Measurements from ENCODE around the gene PHLDB2. TPM values are rescaled to one million over a fixed set of nuclear protein-coding genes. Genes with fewer than 3 reads are reported as not detected.

The PHLDB2 gene
- total and polyA plus RNA-seq, 10 of the 15 experiments (the other 5 are each of a cell fraction or from before 2014, with no cell fraction given) = 0.03 to 0.67 (median 0.40) TPM

GRCh38 chr3:111910806-111911205 lies 51.7 kb downstream of the PHLDB2 start:
- no peak overlapping the region for H2AFZ ChIP-seq (ENCODE audit: control insufficient read depth, low read depth, low read length)
- H3K27me3 ChIP-seq (replicated peaks in 1 of 2; ENCODE audit: control insufficient read depth in 2 of 2, insufficient read depth in 2 of 2, low read length in 1 of 2) = no peaks in the 10 kb centered on the region
- ChIA-PET CTCF (no interaction called here), SMC1A (ENCODE audit: uncharacterized antibody, unreplicated experiment) (interaction anchor here (0.9 to 1.0 kb wide), 2 partner anchors 11 to 43 kb away, joined by 3 read pairs; no protein-coding TSS in a partner anchor), POLR2A (no interaction called here), RAD21 (ENCODE audit: unreplicated experiment) (no interaction called here)
- WGBS (ENCODE audit: insufficient coverage, insufficient replicate concordance, low lambda C conversion rate, missing lambda C conversion rate) = 0% methylated on average over 2 of the region's 2 CpGs
- in situ Hi-C loops (cut with MboI) = no loop called here
- DNase-seq (ENCODE audit: low read depth, low spot score) (no peak), FAIRE-seq (no peak), ATAC-seq (no peak; the same call in 2 of the 3 replicates)
- H3K27ac ChIP-seq (ENCODE audit: control insufficient read depth, insufficient read depth) = no peak overlapping the region
- BruUV-seq (replicated peaks) = no TSS peak
- no peaks in the 10 kb centered on the region for H3K9me3 ChIP-seq (replicated peaks; ENCODE audit: control insufficient read depth, insufficient read depth, low read length)
- no peaks in the 10 kb centered on the region for H3K36me3 ChIP-seq (ENCODE audit: control insufficient read depth in 2 of 2, insufficient read depth in 2 of 2, low read length in 1 of 2)
- H3K4me3 ChIP-seq = no peak overlapping the region
- H4K20me1 ChIP-seq (ENCODE audit: control insufficient read depth, insufficient read depth) = no peaks in the 10 kb centered on the region
- no peak overlapping the region for H3K4me2 ChIP-seq (ENCODE audit: control insufficient read depth, insufficient read depth)
- intact Hi-C loops (cut with micrococcal nuclease; ENCODE audit: unreplicated experiment) = no loop called here
- H3K79me2 ChIP-seq (ENCODE audit: control insufficient read depth, insufficient read depth, low read length) = no peaks in the 10 kb centered on the region
- H3K9ac ChIP-seq (ENCODE audit: control insufficient read depth, insufficient read depth, low read length) = no peak overlapping the region
- H3K4me1 ChIP-seq (ENCODE audit: control insufficient read depth, insufficient read depth, low read length) = no peaks in the 10 kb centered on the region
- TF ChIP-seq MTA3 (IDR thresholded peaks at IDR 0.05; ENCODE audit: borderline replicate concordance, low read length) (no peak), GABPA (IDR thresholded peaks at IDR 0.05; ENCODE audit: low read depth) (no peak), TBL1XR1 (IDR thresholded peaks at IDR 0.05; ENCODE audit: low read depth, low read length) (no peak), NR2C2 (IDR thresholded peaks at IDR 0.05; ENCODE audit: borderline replicate concordance, control insufficient read depth, insufficient read length, low read depth) (no peak), FOS (IDR thresholded peaks at IDR 0.05; ENCODE audit: borderline replicate concordance, extremely low read depth, insufficient read length) (no peak), YBX1 (IDR thresholded peaks at IDR 0.05) (no peak)

GRCh38 chr3:111911446-111911845 lies 52.4 kb downstream of the PHLDB2 start:
- DNase-seq (ENCODE audit: low read depth, low spot score) (no peak), ATAC-seq (no peak), FAIRE-seq (no peak)
- no peaks in the 10 kb centered on the region for H3K4me1 ChIP-seq (ENCODE audit: control insufficient read depth, insufficient read depth, low read length)
- 4% methylated on average over 3 of the region's 3 CpGs for WGBS (ENCODE audit: insufficient coverage, insufficient replicate concordance, low lambda C conversion rate, missing lambda C conversion rate)
- no peaks in the 10 kb centered on the region for H3K9me3 ChIP-seq (replicated peaks; ENCODE audit: control insufficient read depth, insufficient read depth, low read length)
- no peak overlapping the region for H3K4me3 ChIP-seq
- intact Hi-C loops (cut with micrococcal nuclease; ENCODE audit: unreplicated experiment) (no loop called here), in situ Hi-C loops (cut with MboI) (no loop called here)
- ChIA-PET POLR2A (no interaction called here), RAD21 (ENCODE audit: unreplicated experiment) (interaction anchor here (1.0 to 1.6 kb wide), 3 partner anchors 9 to 102 kb away, joined by 3 to 4 read pairs (median 4); no protein-coding TSS in a partner anchor), CTCF (interaction anchor here (0.6 to 1.7 kb wide), 5 partner anchors 11 to 78 kb away, joined by 3 to 5 read pairs (median 4); no protein-coding TSS in a partner anchor), SMC1A (ENCODE audit: uncharacterized antibody, unreplicated experiment) (interaction anchor here (0.9 to 2.5 kb wide), 7 partner anchors 11 to 50 kb away, joined by 3 to 10 read pairs (median 5); no protein-coding TSS in a partner anchor)
- no peaks in the 10 kb centered on the region for H3K27me3 ChIP-seq (replicated peaks in 1 of 2; ENCODE audit: control insufficient read depth in 2 of 2, insufficient read depth in 2 of 2, low read length in 1 of 2)
- H3K36me3 ChIP-seq (ENCODE audit: control insufficient read depth in 2 of 2, insufficient read depth in 2 of 2, low read length in 1 of 2) = no peaks in the 10 kb centered on the region
- no peak for TF ChIP-seq TCF12 (IDR thresholded peaks at IDR 0.05; ENCODE audit: low read depth, low read length)
- TF ChIP-seq STAT1 (conservative IDR thresholded peaks at IDR 0.05) = no peak
- TF ChIP-seq RB1 (IDR thresholded peaks at IDR 0.05; ENCODE audit: borderline replicate concordance) = no peak
- no peak for TF ChIP-seq YBX1 (IDR thresholded peaks at IDR 0.05)
- TF ChIP-seq WRNIP1 (IDR thresholded peaks at IDR 0.05; ENCODE audit: borderline replicate concordance, low read depth, low read length) = no peak
- no peak for TF ChIP-seq LARP7 (IDR thresholded peaks at IDR 0.05)
- no peak for TF ChIP-seq DPF2 (IDR thresholded peaks at IDR 0.05)
- H3K79me2 ChIP-seq (ENCODE audit: control insufficient read depth, insufficient read depth, low read length) = no peaks in the 10 kb centered on the region
- no peak overlapping the region for H3K9ac ChIP-seq (ENCODE audit: control insufficient read depth, insufficient read depth, low read length)
- H4K20me1 ChIP-seq (ENCODE audit: control insufficient read depth, insufficient read depth) = no peaks in the 10 kb centered on the region
- no peak overlapping the region for H3K27ac ChIP-seq (ENCODE audit: control insufficient read depth, insufficient read depth)
- BruUV-seq (replicated peaks) = no TSS peak
- H2AFZ ChIP-seq (ENCODE audit: control insufficient read depth, low read depth, low read length) = no peak overlapping the region
- H3K4me2 ChIP-seq (ENCODE audit: control insufficient read depth, insufficient read depth) = no peak overlapping the region
